DOHH2 (cell line): Measurements from ENCODE around the gene SPOCK1.

Source experiments
- H3F3A ChIP-seq: fragments of 200-600 bp; sonication (generic), shearing (Covaris generic); 2 replicates; pipeline ENCODE4 v1.6.0; 2016; ENCODE audit warnings: antibody characterized with exemption, mild to moderate bottlenecking; ENCODE audit not compliant: control insufficient read depth, insufficient read depth
- H3K27ac ChIP-seq: fragments of 200-600 bp; sonication (generic); 2 replicates; pipeline ENCODE4 v1.5.1; 2014; ENCODE audit warnings: low read depth, mild to moderate bottlenecking, low read length, moderate library complexity
- H3K27me3 ChIP-seq: fragments of 200-600 bp; sonication (generic); 2 replicates; pipeline ENCODE4 v1.6.1; 2014; ENCODE audit warnings: mild to moderate bottlenecking, low read length, mixed read lengths; ENCODE audit not compliant: control insufficient read depth
- H3K36me3 ChIP-seq: fragments of 200-600 bp; sonication (generic); 2 replicates; pipeline ENCODE4 v1.6.1; 2014; ENCODE audit warnings: mild to moderate bottlenecking, low read length, moderate library complexity, mixed read lengths; ENCODE audit not compliant: control insufficient read depth
- H3K4me1 ChIP-seq: fragments of 200-600 bp; sonication (generic); 2 replicates; pipeline ENCODE4 v1.6.1; 2014; ENCODE audit warnings: mild to moderate bottlenecking, low read length, mixed read lengths; ENCODE audit not compliant: control insufficient read depth
- H3K4me2 ChIP-seq: fragments of 200-600 bp; sonication (generic); 2 replicates; pipeline ENCODE4 v1.6.0; 2014; ENCODE audit warnings: mild to moderate bottlenecking, low read length, moderate library complexity
- H3K4me3 ChIP-seq: fragments of 200-600 bp; sonication (generic); 2 replicates; pipeline ENCODE4 v1.5.1; 2014; ENCODE audit warnings: mild to moderate bottlenecking, low read length, mixed read lengths
- H3K79me2 ChIP-seq: fragments of 200-600 bp; sonication (generic); 2 replicates; pipeline ENCODE4 v1.6.1; 2014; ENCODE audit warnings: mild to moderate bottlenecking, low read length, mixed read lengths; ENCODE audit not compliant: control insufficient read depth
- H3K9me2 ChIP-seq: fragments of 200-600 bp; sonication (generic); replicated peaks from 2 replicates; pipeline ENCODE4 v1.6.1; 2014; ENCODE audit warnings: mild to moderate bottlenecking, low read length, mixed read lengths; ENCODE audit not compliant: control insufficient read depth
- H3K9me3 ChIP-seq: fragments of 200-600 bp; sonication (generic); 2 replicates; pipeline ENCODE4 v1.6.1; 2014; ENCODE audit warnings: antibody characterized with exemption, low read length, mixed read lengths; ENCODE audit not compliant: control insufficient read depth, insufficient read depth
- H4K20me1 ChIP-seq: fragments of 200-600 bp; sonication (generic); 2 replicates; pipeline ENCODE4 v1.6.0; 2014; ENCODE audit warnings: low read depth, mild to moderate bottlenecking, antibody characterized with exemption, low read length, moderate library complexity; ENCODE audit not compliant: control insufficient read depth, insufficient read depth
- CTCF ChIP-seq: fragments of 200-600 bp; sonication (generic); IDR thresholded peaks from one replicate; pipeline ENCODE4 v1.5.1; 2014; ENCODE audit warnings: antibody characterized with exemption, mild to moderate bottlenecking, low read depth, low read length; ENCODE audit not compliant: poor library complexity, severe bottlenecking
- EZH2phosphoT487 ChIP-seq: fragments of 200-600 bp; sonication (generic); IDR thresholded peaks from 2 replicates; pipeline ENCODE4 v1.6.1; 2017; ENCODE audit warnings: borderline replicate concordance, mild to moderate bottlenecking, antibody characterized with exemption, low read length, moderate library complexity, mixed read lengths

SPOCK1 gene

DNA sequence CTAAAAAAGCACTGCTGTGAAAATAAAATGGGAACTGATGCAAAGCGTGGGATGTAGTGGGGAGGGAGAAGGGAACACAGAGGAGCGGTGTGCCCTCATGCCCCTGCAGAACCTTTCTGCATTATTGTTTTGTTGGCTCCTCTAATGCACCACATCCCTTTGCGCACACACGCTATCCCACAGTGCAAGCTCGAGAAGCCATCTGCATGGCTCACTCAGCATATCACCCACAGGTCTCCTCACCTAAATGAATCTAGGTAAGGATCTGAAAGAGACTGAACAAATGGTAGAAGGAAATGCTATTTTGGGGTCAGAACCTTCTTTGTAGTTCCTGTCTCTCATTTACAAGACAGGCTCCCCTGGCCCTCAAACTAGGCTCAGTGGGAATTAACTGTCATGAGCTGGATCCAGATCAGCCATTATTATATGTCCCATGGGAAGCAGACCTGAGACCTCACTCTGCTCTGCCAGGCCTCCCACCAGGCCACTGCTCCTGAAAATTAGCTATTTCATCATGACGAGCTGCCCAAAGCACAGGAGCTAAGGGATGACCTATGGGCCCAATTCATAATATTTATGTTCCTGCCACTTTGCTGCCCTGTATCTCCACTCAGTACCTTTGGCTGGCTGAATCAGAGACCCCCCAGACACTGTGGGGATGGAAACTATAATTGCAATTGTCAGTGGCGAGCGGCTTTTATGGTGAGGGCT lies 169.4 kb downstream of the SPOCK1 start:
- H3K9me2 ChIP-seq = no peaks in the 10 kb centered on the region
- H3K4me1 ChIP-seq = no peaks in the 10 kb centered on the region
- no peaks in the 10 kb centered on the region for H3K36me3 ChIP-seq
- no peak overlapping the region for H3K27ac ChIP-seq
- H3K9me3 ChIP-seq = no peaks in the 10 kb centered on the region
- no peak overlapping the region for H3K4me3 ChIP-seq
- H4K20me1 ChIP-seq = no peaks in the 10 kb centered on the region
- no peak overlapping the region for H3K4me2 ChIP-seq
- H3F3A ChIP-seq = no peaks in the 10 kb centered on the region
- no peak for TF ChIP-seq CTCF
- no peak for TF ChIP-seq EZH2phosphoT487
- H3K79me2 ChIP-seq = no peaks in the 10 kb centered on the region
- no peaks in the 10 kb centered on the region for H3K27me3 ChIP-seq

GRCh38 chr5:137328991-137329390 lies 170.1 kb downstream of the SPOCK1 start:
- Histone ChIP-seq H3K79me2 (no peaks in the 10 kb centered on the region), H3K36me3 (no peaks in the 10 kb centered on the region), H3K4me3 (no peak overlapping the region), H3K9me3 (no peaks in the 10 kb centered on the region), H3F3A (no peaks in the 10 kb centered on the region), H3K9me2 (no peaks in the 10 kb centered on the region), H3K27ac (no peak overlapping the region), H3K4me1 (no peaks in the 10 kb centered on the region), H3K4me2 (no peak overlapping the region), H4K20me1 (no peaks in the 10 kb centered on the region), H3K27me3 (no peaks in the 10 kb centered on the region)
- TF ChIP-seq EZH2phosphoT487 (no peak), CTCF (no peak)

- Histone ChIP-seq H3K9me3 (no peaks in the 10 kb centered on the region), H3K36me3 (no peaks in the 10 kb centered on the region), H3F3A (no peaks in the 10 kb centered on the region), H3K4me3 (no peak overlapping the region), H3K4me1 (no peaks in the 10 kb centered on the region), H3K4me2 (no peak overlapping the region), H3K27ac (no peak overlapping the region), H3K9me2 (no peaks in the 10 kb centered on the region), H3K27me3 (no peaks in the 10 kb centered on the region), H3K79me2 (no peaks in the 10 kb centered on the region), H4K20me1 (no peaks in the 10 kb centered on the region)
- TF ChIP-seq EZH2phosphoT487 = no peak
- TF ChIP-seq CTCF = no peak
Observed at GRCh38 chr5:137328463-137328862, 170.7 kb downstream of the SPOCK1 start.
